Stimulated activated CD4-positive, alpha-beta T cell treated with anti-CD3 and anti-CD28 coated beads, Interleukin-15, amount 100 ng/mL, for 24 hours (primary cell): ENCODE measurements around the gene ZDHHC11.
A peak's percentile ranks its signal among the peaks of the same experiment; 100 is the strongest.

Experiments
- DNase-seq: peaks from one replicate; pipeline ENCODE4 v3.0.0-alpha.2; 2020

ZDHHC11 gene, protein sequence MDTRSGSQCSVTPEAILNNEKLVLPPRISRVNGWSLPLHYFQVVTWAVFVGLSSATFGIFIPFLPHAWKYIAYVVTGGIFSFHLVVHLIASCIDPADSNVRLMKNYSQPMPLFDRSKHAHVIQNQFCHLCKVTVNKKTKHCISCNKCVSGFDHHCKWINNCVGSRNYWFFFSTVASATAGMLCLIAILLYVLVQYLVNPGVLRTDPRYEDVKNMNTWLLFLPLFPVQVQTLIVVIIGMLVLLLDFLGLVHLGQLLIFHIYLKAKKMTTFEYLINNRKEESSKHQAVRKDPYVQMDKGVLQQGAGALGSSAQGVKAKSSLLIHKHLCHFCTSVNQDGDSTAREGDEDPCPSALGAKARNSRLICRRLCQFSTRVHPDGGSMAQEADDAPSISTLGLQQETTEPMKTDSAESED

DNA sequence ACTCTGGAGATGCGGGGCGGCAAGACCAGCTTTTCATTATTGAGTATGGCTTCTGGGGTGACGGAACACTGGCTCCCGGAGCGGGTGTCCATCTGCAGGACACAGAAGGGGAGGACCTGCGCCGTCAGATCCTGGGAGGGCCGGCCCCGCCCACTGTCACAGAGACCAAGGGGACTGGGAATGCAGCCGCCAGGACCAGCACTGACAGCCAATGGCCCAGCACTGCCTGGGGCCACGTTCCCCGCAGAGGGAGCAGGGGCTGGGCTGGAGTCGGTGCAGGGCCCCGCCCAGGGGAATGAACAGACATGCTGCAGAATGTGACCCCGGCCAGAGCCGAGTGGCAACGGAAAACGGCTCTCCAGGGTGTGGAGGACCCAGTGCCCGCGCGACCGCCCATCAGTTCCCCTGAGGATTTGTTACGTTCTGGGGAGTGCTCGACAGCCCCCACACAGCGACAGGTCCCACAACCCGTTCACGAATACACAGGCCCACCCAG lies at the start of gene ZDHHC11:
Gene ZDHHC11 (minus strand): TSS at position 476 of the 496 bp plus-strand sequence. CDS start 384 bp downstream, at position 92.
- no peak for DNase-seq

GRCh38 chr5:893711-894110 lies 42.9 kb upstream of the ZDHHC11 start:
- DNase-seq, result no peak

DNA sequence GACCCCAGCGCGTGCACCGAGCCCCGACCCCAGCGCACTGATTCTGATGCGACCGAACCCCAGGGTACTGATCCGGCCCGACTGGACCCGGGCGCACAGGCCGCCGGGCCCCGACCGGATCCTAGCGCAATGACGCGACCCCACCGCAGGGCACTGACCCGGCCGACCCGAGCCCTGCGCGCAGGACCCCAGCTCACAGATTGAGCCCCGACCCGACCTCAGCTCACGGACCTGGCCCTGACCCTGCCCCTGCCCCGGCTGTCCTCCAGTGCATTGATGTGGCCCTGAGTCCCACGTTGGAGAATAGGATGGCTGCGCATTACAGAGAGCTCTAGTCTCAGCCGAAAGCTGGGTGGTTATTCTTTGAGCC lies 42.3 kb upstream of the ZDHHC11 start:
- no peak for DNase-seq

DNA sequence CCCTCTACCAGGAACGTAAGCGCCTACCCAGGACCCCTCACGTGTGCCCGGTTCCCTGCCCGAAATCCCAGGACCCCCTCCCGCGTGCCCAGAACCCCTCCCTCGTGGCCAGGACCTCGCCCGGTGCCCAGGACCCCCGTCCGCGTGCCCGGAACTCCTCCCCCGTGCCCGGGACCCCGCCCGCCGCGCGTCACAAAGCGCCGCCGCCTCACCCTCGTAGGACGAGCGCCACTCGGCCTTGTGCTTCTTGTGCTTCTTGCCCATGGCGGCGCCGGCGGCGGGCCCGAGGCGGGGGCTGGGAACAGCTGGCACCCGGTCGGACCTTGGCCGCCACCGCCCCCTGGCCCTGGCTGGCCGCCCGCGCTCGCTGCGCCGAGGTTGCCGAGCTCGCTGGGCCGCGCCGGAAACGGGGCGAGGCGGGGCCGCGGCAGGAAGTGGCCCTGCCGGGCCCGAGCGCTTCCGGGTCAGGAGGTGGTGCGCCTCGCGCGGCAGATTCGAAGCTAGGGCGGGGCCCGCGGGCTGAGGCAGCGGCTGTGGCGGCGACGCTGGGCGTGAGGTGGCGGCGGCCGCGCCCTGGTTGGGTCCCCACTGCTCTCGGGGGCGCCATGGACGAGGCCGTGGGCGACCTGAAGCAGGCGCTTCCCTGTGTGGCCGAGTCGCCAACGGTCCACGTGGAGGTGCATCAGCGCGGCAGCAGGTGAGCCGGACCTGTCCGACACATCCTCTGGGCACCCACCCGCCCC lies 41.8 kb upstream of the ZDHHC11 start, which contains the start of the genes BRD9 and TRIP13:
Gene BRD9 (minus strand): TSS at position 408 of the 743 bp plus-strand sequence. CDS start 144 bp downstream, at position 264.
Gene TRIP13 (plus strand): TSS at position 491 of the 743 bp plus-strand sequence. CDS start 115 bp downstream, at position 606.
- DNase-seq, result peak; percentile 92

DNA sequence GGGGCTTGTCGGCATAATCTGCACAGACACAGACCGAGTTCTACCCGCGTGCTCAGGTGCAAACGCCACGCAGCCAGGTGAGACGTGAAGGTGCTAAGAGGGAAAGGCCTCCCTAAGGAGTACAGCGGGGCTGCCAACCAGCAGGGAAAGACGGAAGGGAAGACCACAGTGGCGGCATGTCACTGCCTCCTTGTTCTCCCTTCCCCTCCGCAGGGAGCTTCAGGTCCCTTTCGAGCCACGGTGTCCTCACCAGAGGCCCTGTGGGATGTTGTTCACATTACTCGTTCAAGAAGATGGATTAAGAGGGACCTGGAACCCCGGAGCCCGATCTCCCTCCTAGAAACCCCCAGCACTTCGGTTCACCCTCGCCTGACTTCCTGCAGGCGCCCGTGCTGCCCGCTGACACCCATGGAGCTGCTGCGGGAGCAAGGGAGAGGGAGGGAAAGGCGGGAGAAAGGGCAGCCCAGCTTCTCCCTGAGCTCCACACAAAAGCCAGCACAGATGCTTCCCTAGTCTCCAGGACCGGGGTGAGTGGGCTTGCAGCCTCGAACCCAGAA lies 41.1 kb upstream of the ZDHHC11 start:
- DNase-seq, result peak; percentile 24

- no peak for DNase-seq
These were observed 40.5 kb upstream of the ZDHHC11 start for GRCh38 chr5:891117-891836.

- DNase-seq, result no peak
These were observed 38.4 kb upstream of the ZDHHC11 start for GRCh38 chr5:889075-889710.

GRCh38 chr5:888638-889035 lies 37.9 kb upstream of the ZDHHC11 start:
- DNase-seq, result no peak

GRCh38 chr5:887947-888637 lies 37.3 kb upstream of the ZDHHC11 start:
- DNase-seq, result no peak

GRCh38 chr5:886716-887325 lies 36.0 kb upstream of the ZDHHC11 start:
- DNase-seq, result no peak

- DNase-seq, result no peak
These were observed 35.2 kb upstream of the ZDHHC11 start for GRCh38 chr5:886036-886435.

DNA sequence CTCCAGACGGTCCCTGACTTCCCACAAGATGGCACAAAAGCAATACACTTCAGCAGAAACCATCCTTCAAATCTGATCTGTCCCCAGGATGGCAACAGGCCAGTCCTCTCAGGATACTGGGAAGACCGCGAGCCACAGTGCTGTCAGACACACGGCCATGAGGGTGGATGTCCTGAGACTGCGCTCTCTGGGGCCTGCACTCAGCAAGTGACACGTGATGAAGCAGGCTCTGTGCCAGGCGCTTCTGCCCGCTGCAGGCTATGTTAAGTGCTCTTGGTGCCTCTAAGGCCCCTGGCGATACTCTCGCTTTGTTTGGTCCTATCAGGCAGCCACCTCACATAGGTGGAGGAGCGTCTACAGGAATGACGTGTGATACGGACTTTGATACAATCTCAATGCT lies 34.7 kb upstream of the ZDHHC11 start:
- no peak for DNase-seq

DNA sequence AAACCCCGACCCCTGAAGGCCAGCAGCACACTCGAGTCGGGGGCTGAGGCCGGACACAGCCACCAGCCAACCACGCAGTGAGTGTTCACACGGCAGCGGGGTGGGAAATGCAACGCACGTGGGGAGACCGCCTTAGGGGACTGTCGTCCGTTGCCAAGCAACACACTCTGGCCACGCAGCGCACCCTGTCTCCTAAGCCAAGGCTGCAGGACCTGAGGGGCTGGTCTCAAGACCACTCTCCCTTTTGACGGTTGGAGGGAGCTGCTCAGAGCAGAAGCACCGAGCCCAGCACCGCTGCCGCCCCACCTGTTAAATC lies 34.3 kb upstream of the ZDHHC11 start:
- no peak for DNase-seq

DNA sequence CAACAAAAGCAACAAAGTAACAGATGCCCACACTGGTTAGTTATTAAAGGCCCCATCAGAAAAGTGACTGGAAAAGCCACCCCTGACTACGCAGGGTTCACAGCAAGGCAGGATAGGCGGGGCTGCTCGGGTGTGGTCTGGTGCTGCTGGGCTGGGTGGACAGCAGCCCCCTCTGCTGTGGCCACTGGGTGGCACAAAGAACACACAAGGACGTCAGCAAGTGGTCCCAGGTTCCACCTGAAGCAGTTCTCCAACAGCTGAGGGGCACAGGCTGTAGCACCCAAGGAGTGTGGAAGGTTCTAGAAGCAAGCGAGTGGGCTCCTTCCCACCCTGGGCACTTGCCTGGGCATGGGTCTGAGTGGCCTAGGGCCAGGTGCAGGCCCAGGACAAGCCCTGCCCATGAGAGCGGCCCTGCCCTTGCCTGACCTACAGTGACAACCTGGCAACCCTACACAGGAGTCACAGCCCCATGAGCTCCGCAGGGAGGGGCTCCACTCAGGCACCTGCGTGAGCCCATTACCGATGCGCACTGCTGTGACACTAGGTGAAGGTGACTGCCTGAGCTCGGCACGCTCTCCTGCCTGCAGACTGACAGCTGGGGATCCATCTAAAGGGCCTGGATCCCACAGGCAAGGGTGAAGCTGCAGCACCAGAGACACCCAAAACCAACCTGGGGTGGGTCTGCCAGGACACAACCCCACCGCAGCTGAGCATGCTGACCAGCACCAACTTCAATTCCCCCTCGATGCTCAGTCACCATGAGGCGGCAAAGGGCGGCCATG lies 33.8 kb upstream of the ZDHHC11 start:
- DNase-seq, result no peak

DNA sequence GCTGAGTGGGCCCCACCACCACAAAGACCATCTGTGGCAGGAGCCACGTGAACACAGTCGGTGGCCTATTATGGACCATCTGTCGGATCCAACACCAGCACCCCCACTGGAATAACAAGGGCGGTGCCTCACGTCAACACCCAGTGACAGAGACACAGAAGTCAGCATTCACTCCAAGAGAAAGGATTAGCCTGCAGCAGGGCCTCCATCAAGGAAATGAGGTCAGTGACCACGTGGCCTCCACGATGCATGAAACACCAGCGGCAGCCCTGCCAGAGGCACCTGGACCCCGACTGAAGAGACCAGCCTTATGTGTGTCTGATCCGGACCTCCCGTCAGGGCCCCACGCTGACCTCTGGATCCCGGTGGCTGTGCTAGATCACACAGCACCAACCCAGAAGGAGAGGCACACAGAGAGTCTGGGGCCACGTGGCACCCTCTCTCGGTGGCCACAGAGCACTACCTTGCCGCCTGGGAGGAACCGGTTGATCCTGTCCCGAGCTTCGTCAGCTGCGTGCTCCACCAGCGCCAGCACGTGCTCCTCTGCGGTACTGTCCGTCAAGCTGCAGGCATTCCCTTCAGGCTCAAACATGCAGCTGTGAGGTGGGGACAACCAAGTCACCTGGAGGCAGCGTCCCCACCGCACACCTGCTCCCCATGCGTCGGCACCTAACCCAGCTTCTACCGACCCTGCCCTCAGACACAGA lies 32.8 kb upstream of the ZDHHC11 start:
- DNase-seq, result no peak

- DNase-seq, result no peak
These were observed 31.7 kb upstream of the ZDHHC11 start for GRCh38 chr5:882253-883183.

GRCh38 chr5:881551-881935 lies 30.8 kb upstream of the ZDHHC11 start:
- no peak for DNase-seq

DNA sequence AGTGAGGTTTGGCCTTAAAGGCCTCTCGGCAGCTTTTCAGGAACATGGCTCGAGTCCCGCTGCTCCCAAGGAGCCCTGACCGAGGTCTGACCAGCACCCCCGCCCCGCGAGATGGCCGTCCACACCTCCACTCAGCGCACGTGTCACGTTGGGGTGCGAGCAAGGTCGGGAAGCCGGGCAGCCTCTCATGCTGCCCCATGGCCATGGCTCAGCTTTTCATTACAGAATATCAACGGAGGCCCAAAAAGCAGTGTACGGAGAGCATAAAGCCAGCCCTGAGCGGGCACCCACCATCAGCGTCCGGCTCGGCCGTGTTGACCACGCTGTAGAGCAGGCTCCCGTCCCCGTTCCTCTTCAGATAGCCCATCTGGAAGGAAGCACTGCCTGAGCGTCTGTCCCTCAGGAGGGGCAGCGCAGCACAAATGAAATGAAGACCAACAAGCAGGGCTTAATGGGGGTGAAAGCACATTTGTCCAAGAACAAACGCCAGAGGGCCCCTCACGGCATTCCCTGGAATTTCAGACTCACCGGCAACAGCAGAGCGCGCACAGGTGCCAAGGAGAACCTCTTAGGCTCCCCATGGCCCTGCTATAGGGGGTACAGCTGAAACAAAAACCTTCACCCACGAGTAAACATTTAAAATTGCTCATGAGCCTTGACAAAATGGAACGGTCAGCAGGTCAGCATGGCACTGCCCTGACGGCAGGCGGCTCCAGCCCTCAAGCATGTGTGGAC lies 30.2 kb upstream of the ZDHHC11 start:
- no peak for DNase-seq
